IMR-90 (cell line): ENCODE measurements around the gene TMEM131L. TPM values are rescaled to one million over a fixed set of nuclear protein-coding genes. Genes with fewer than 3 reads are reported as not detected.

Experiments used
- ATAC-seq: fragments of 200-7000 bp; cut with Tn5 transposase; 2 replicates; pipeline ENCODE4 v1.9.1; 2020; ENCODE audit warnings: low read depth, mild to moderate bottlenecking, moderate library complexity
- BruUV-seq: library from RNA; stranded (reverse); fragments of 400-500 nt; replicated peaks from 2 replicates; lab custom pipeline; 2021; lab: Mats Ljungman, UMichigan
- CTCF ChIA-PET: fragments of 300-600 bp; formaldehyde crosslinking; extraction: SDS; loops from one replicate; lab custom pipeline; 2021; ENCODE audit warnings: antibody characterized with exemption; lab: Yijun Ruan, JAX
- POLR2A ChIA-PET: fragments of 300-600 bp; sonication (Branson Sonifier 250); formaldehyde crosslinking; loops from one replicate; lab custom pipeline; 2022; ENCODE audit warnings: antibody characterized with exemption; ENCODE audit not compliant: unreplicated experiment; lab: Charles Lee
- DNase-seq: peaks from one replicate; pipeline ENCODE4 v3.0.0; 2013
- H2AFZ ChIP-seq: replicated peaks from 2 replicates; pipeline ENCODE3; 2013; ENCODE audit warnings: low read length, mild to moderate bottlenecking; ENCODE audit not compliant: poor library complexity
- H2AK5ac ChIP-seq: 2 replicates; pipeline ENCODE4 v1.6.1; 2013; ENCODE audit warnings: low read depth, low read length, inconsistent platforms
- H2AK9ac ChIP-seq: replicated peaks from 2 replicates; pipeline ENCODE3; 2013; ENCODE audit warnings: mild to moderate bottlenecking, low read depth, low read length, moderate library complexity; ENCODE audit not compliant: poor library complexity
- H2BK120ac ChIP-seq: 2 replicates; pipeline ENCODE4 v1.6.1; 2013; ENCODE audit warnings: low read depth, low read length, inconsistent platforms
- H2BK15ac ChIP-seq: 3 replicates; pipeline ENCODE4 v1.6.1; 2013; ENCODE audit warnings: low read depth, low read length, inconsistent platforms
- H2BK20ac ChIP-seq: 2 replicates; pipeline ENCODE4 v1.6.1; 2013; ENCODE audit warnings: low read depth, mild to moderate bottlenecking, inconsistent platforms, low read length, moderate library complexity
- H2BK5ac ChIP-seq: 2 replicates; pipeline ENCODE4 v1.6.1; 2013; ENCODE audit warnings: mild to moderate bottlenecking, low read depth, low read length, inconsistent platforms; ENCODE audit not compliant: poor library complexity, severe bottlenecking
- H3K14ac ChIP-seq: replicated peaks from 2 replicates; pipeline ENCODE4 v1.6.1; 2013; ENCODE audit warnings: low read depth, low read length, inconsistent platforms
- H3K18ac ChIP-seq: 2 replicates; pipeline ENCODE4 v1.6.1; 2013; ENCODE audit warnings: low read depth, low read length, control low read depth
- H3K23ac ChIP-seq: 2 replicates; pipeline ENCODE4 v1.6.1; 2013; ENCODE audit warnings: low read depth, low read length, inconsistent platforms
- H3K27ac ChIP-seq: 2 replicates; pipeline ENCODE4 v1.5.1; 2013; ENCODE audit warnings: mild to moderate bottlenecking, control low read depth, low read length; ENCODE audit not compliant: insufficient read depth
- H3K27me3 ChIP-seq: 2 replicates; pipeline ENCODE4 v1.6.1; 2013; ENCODE audit warnings: low read length; ENCODE audit not compliant: control insufficient read depth, insufficient read depth
- H3K36me3 ChIP-seq: 2 replicates; pipeline ENCODE4 v1.6.1; 2013; ENCODE audit warnings: low read length, mixed read lengths; ENCODE audit not compliant: control insufficient read depth, insufficient read depth
- H3K4ac ChIP-seq: 2 replicates; pipeline ENCODE4 v1.6.1; 2013; ENCODE audit warnings: low read depth, low read length, inconsistent platforms
- H3K4me1 ChIP-seq: 2 replicates; pipeline ENCODE4 v1.6.1; 2013; ENCODE audit warnings: low read length, mixed read lengths; ENCODE audit not compliant: control insufficient read depth, insufficient read depth
- H3K4me2 ChIP-seq: 2 replicates; pipeline ENCODE4 v1.6.1; 2013; ENCODE audit warnings: low read depth, mild to moderate bottlenecking, control low read depth, low read length, moderate library complexity
- H3K4me3 ChIP-seq: 2 replicates; pipeline ENCODE4 v1.5.1; 2013; ENCODE audit warnings: low read depth, mild to moderate bottlenecking, control low read depth, low read length, moderate library complexity; ENCODE audit not compliant: insufficient read depth
- H3K56ac ChIP-seq: 2 replicates; pipeline ENCODE4 v1.6.1; 2013; ENCODE audit warnings: low read length, inconsistent platforms; ENCODE audit not compliant: insufficient read depth; ENCODE audit errors: extremely low read depth
- H3K79me1 ChIP-seq, 2 experiments: 2 replicates each; pipeline ENCODE4 v1.6.1; 2013; ENCODE audit warnings: low read length in 2 of 2, inconsistent platforms in 1 of 2, low read depth in 1 of 2
- H3K9ac ChIP-seq: 2 replicates; pipeline ENCODE4 v1.6.1; 2013; ENCODE audit warnings: low read depth, low read length, control low read depth
- H3K9me1 ChIP-seq: 2 replicates; pipeline ENCODE4 v1.6.1; 2013; ENCODE audit warnings: low read length, inconsistent platforms; ENCODE audit not compliant: insufficient read depth
- H3K9me3 ChIP-seq: 2 replicates; pipeline ENCODE4 v1.6.1; 2013; ENCODE audit warnings: low read length; ENCODE audit not compliant: control insufficient read depth, insufficient read depth
- H4K20me1 ChIP-seq: 2 replicates; pipeline ENCODE4 v1.6.1; 2013; ENCODE audit warnings: low read length, inconsistent platforms; ENCODE audit not compliant: insufficient read depth
- H4K5ac ChIP-seq: 2 replicates; pipeline ENCODE4 v1.6.1; 2013; ENCODE audit warnings: mild to moderate bottlenecking, low read depth, low read length, control low read depth
- H4K8ac ChIP-seq, 2 experiments: 2 replicates each; pipeline ENCODE4 v1.6.1; 2013; ENCODE audit warnings: low read depth in 2 of 2, low read length in 2 of 2, control low read depth in 1 of 2, inconsistent platforms in 1 of 2
- H4K91ac ChIP-seq: 2 replicates; pipeline ENCODE4 v1.6.1; 2013; ENCODE audit warnings: low read depth, low read length, inconsistent platforms; ENCODE audit not compliant: insufficient read depth
- MXI1 ChIP-seq: IDR thresholded peaks from 2 replicates; pipeline ENCODE4 v1.6.1; 2012; ENCODE audit warnings: low read depth, mild to moderate bottlenecking, low read length, moderate library complexity, borderline replicate concordance
- WGBS, 2 experiments: methylation state at CpG; one replicate each; pipeline versions ENCODE4 v1.1.5 to v1.1.7; 2013; ENCODE audit warnings: missing lambda C conversion rate in 2 of 2; ENCODE audit not compliant: insufficient read length in 1 of 2; ENCODE audit errors: extremely low coverage in 2 of 2; 5-methylcytosine and 5-hydroxymethylcytosine counted together
- dilution Hi-C: fragments of 300-500 bp; cut with HindIII; formaldehyde crosslinking; loops from one replicate; pipeline ENCODE4 v1.14.3; 2018; ENCODE audit warnings: low sequenced_read_pairs; ENCODE audit not compliant: unreplicated experiment
- in situ Hi-C: fragments of 300-500 bp; cut with MboI; formaldehyde crosslinking; loops from 3 replicates; pipeline ENCODE4 v1.14.3; 2019; ENCODE audit warnings: low sequenced_read_pairs, inconsistent platforms, mixed read lengths
- intact Hi-C: fragments of 100-400 bp; cut with micrococcal nuclease; formaldehyde crosslinking; loops from 2 replicates; pipeline ENCODE4 v1.10.0; 2022
- polyA plus RNA-seq, 3 experiments: library from polyadenylated mRNA; depleted of rRNA; stranded (reverse); fragments of >200 nt; gene quantifications; 2 replicates each; pipeline ENCODE4 v1.2.3, GENCODE V29; 2012; ENCODE audit warnings: low replicate concordance in 1 of 3
- total RNA-seq: library from RNA; depleted of rRNA; stranded (reverse); fragments of >200 nt; gene quantifications from 2 replicates; pipeline ENCODE4 v1.2.3, GENCODE V29; 2012

Gene TMEM131L
- total and polyA plus RNA-seq, 2 of the 4 experiments (the other 2 are of a cell fraction): 8.4 to 23.8 TPM

GRCh38 chr4:153451911-153452657, 14.1 kb upstream of the TMEM131L start:
- no peaks in the 10 kb centered on the region for H3K9me1 ChIP-seq
- ChIA-PET POLR2A (no interaction called here), CTCF (no interaction called here)
- 84% methylated on average over 18 of the region's 27 CpGs; no CpG with 5 or more reads in 1 of the 2 experiments for WGBS, 2 experiments
- H3K36me3 ChIP-seq: no peaks in the 10 kb centered on the region
- in situ Hi-C loops (no loop called here), intact Hi-C loops (no loop called here), dilution Hi-C loops (no loop called here)
- H2AFZ ChIP-seq: peak overlapping the region; percentile 26
- no peak overlapping the region for H3K14ac ChIP-seq
- H3K18ac ChIP-seq: no peak overlapping the region
- H3K4me1 ChIP-seq: peaks cover 5% of the 10 kb centered on the region
- H4K91ac ChIP-seq: no peak overlapping the region
- no peak overlapping the region for H2BK120ac ChIP-seq
- H3K4me3 ChIP-seq: no peak overlapping the region
- H3K9me3 ChIP-seq: no peaks in the 10 kb centered on the region
- H2BK20ac ChIP-seq: no peak overlapping the region
- H3K4me2 ChIP-seq: no peak overlapping the region
- no peak overlapping the region for H3K9ac ChIP-seq
- no peaks in the 10 kb centered on the region for H3K79me1 ChIP-seq
- no peak overlapping the region for H2BK15ac ChIP-seq
- H3K27ac ChIP-seq: no peak overlapping the region
- H2AK5ac ChIP-seq: no peak overlapping the region; the same call in 1 of the 2 replicates
- ATAC-seq (no peak), DNase-seq (no peak)
- no TSS peak for BruUV-seq
- no peak overlapping the region for H3K56ac ChIP-seq
- peak overlapping the region; percentile 33 for H2AK9ac ChIP-seq
- no peak for TF ChIP-seq MXI1
- H4K8ac ChIP-seq: no peak overlapping the region
- no peak overlapping the region for H2BK5ac ChIP-seq
- no peak overlapping the region for H3K23ac ChIP-seq
- no peaks in the 10 kb centered on the region for H3K27me3 ChIP-seq
- no peak overlapping the region for H3K4ac ChIP-seq
- no peak overlapping the region for H4K5ac ChIP-seq
- H4K20me1 ChIP-seq: no peaks in the 10 kb centered on the region
